GM06990 (cell line): ENCODE data around the gene MGAT5B.

Experiments used
- DNase-seq: peaks from one replicate; pipeline ENCODE4 v3.0.0-alpha.2; 2011; ENCODE audit not compliant: insufficient read length; ENCODE audit errors: extremely low read depth
- H3K27me3 ChIP-seq: replicated peaks from 2 replicates; pipeline ENCODE4 v1.6.0; 2011; ENCODE audit warnings: low read length; ENCODE audit not compliant: control insufficient read depth, insufficient read depth
- H3K36me3 ChIP-seq: 2 replicates; pipeline ENCODE4 v1.5.1; 2011; ENCODE audit warnings: low read length; ENCODE audit not compliant: control insufficient read depth, insufficient read depth
- H3K4me3 ChIP-seq: replicated peaks from 2 replicates; pipeline ENCODE4 v1.5.1; 2011; ENCODE audit warnings: low read depth, mild to moderate bottlenecking, control low read depth, low read length
- CTCF ChIP-seq: IDR thresholded peaks from 2 replicates; pipeline ENCODE4 v1.5.1; 2011; ENCODE audit warnings: low read length, control low read depth, mild to moderate bottlenecking, inconsistent platforms; ENCODE audit not compliant: insufficient read depth, poor library complexity, severe bottlenecking

The MGAT5B gene

DNA sequence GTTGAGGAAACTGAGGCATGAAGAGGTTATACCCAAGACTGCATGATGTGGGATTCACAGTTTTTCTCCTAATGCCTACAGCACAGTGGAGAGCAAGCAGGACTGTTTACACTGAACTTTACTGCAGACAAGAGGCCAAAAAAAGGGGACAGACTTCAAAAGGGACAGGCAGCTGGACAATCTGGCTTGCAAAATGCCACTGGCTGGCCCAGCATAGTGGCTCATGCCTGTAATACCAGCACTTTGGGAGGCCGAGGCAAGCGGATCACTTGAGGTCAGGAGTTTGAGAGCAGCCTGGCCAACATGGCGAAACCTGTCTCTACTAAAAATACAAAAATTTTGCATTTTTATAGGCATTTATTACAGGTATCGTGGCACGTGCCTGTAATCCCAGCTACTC lies 2.0 kb upstream of the MGAT5B start:
- DNase-seq: no peak
- peaks cover 1% of the 10 kb centered on the region for H3K27me3 ChIP-seq
- H3K4me3 ChIP-seq: no peak overlapping the region
- H3K36me3 ChIP-seq: no peaks in the 10 kb centered on the region
- TF ChIP-seq CTCF: no peak

DNA sequence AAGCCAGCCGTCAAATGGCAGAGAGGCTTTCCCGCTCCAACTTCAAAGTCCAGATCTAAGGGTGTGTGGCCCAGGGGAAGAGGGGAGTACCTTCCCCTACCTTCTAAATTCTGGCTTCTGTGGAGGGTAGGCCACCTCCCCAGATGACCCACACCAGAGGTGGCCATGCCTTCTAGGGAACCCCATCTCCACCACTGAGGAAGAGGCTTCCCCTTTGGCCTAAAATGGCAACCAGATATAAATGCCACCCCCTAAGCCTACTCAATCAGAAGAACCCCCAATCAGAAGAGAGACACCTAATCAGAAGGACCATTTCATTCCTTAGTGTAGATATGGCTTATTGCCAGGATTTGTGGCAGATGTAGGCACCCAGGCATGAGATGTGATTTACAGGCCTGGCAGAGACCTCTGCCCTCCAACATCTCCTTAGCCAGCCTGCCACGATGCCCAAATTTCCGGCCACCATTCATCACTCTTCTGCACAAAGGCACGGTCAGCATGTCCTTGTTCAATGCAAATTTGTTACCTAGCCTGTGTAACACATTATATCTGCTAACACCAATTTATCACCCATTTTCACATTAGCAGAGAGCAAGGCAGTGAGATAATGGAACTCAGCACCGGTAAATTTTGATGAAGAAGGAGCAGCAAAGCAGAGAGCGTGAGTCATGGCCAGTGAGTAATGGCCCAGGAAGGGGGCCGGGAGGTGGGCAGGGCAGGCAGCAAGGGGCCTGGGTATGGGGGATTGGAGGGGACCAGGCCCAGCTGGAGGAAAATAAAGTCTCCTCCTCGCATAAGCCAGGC lies 1.2 kb upstream of the MGAT5B start:
- peaks cover 1% of the 10 kb centered on the region for H3K27me3 ChIP-seq
- H3K4me3 ChIP-seq: no peak overlapping the region
- DNase-seq: no peak
- no peaks in the 10 kb centered on the region for H3K36me3 ChIP-seq
- TF ChIP-seq CTCF: no peak

- no peak for DNase-seq
- no peak for TF ChIP-seq CTCF
- Histone ChIP-seq H3K4me3 (no peak overlapping the region), H3K36me3 (no peaks in the 10 kb centered on the region), H3K27me3 (peaks cover 1% of the 10 kb centered on the region)
Measured at GRCh38 chr17:76867578-76868175, 527 bp upstream of the MGAT5B start.

DNA sequence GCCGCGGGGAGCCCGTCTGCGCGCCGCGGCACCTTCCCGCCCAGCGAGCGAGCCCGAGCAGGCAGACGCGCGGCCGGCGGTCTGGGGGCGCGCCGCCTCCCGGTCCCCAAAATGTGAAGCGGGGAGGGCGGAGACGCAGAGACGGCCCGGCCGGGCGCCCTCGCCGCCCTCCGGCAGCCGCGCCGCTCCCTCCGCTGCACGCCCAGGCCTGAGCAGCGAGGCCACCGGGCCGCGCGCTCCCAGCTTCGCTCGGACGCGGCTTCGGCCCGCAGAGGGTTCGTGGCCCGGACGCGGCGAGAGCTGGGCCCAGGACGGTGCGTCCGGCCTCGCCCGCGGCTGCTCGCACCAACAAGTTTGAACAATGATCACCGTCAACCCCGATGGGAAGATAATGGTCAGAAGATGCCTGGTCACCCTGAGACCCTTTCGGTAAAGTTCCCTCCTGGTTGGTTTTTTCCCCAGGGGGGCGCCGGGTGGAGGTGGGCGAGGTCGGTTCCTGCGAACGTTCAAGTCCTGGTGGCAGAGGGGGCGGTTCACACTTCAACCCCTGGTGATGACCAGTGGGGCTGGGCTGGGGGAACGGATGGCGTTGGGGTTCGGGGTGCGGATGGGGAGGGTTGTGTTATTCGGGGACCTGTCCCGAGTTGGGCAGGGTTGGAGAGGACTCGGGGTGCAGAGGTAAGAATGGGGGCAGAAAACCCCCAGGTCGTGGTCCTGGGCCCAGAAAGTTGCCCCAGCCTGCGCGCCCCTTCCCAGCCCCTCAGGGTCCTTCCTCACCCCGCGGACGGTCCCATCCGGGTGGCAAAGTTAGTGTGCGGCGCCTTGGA lies 678 bp downstream of the MGAT5B start:
- Histone ChIP-seq H3K27me3 (peaks cover 1% of the 10 kb centered on the region), H3K4me3 (no peak overlapping the region), H3K36me3 (no peaks in the 10 kb centered on the region)
- DNase-seq: no peak
- no peak for TF ChIP-seq CTCF

- no peak for TF ChIP-seq CTCF
- H3K4me3 ChIP-seq: no peak overlapping the region
Measured at GRCh38 chr17:76869496-76870376, 1.5 kb downstream of the MGAT5B start.

More at GRCh38 chr17:76869496-76870376, 1.5 kb downstream of the MGAT5B start:
- Histone ChIP-seq H3K36me3 (no peaks in the 10 kb centered on the region), H3K27me3 (peaks cover 1% of the 10 kb centered on the region)
- DNase-seq: no peak
